ENCODE data around the gene TMEM205.
A peak's percentile ranks its signal among the peaks of the same experiment; 100 is the strongest.

The TMEM205 gene

GRCh38 chr19:11346104-11346940, at the start of gene TMEM205, which contains the start of gene CCDC159:
TSS of gene TMEM205 (minus strand) at chr19:11346268. CDS start at chr19:11345619, 649 bp downstream.
TSS of gene CCDC159 (plus strand) at chr19:11346519. CDS start at chr19:11346607, 88 bp downstream.
- peak within 1 kb of the TSS; percentile 83 for H3K4me3 ChIP-seq (ENCODE audit: low read depth, low read length)
- TF ChIP-seq CTCF (IDR thresholded peaks at IDR 0.05; ENCODE audit: low read depth, low read length), result no peak

- no peak for TF ChIP-seq CTCF (IDR thresholded peaks at IDR 0.05; ENCODE audit: low read depth, low read length)
- H3K4me3 ChIP-seq (ENCODE audit: low read depth, low read length), result no peak overlapping the region
Measured at GRCh38 chr19:11390933-11391680, 45.0 kb upstream of the TMEM205 start.

GRCh38 chr19:11390359-11390758, 44.3 kb upstream of the TMEM205 start:
- no peak overlapping the region for H3K4me3 ChIP-seq (ENCODE audit: low read depth, low read length)

GRCh38 chr19:11387162-11388034, 41.3 kb upstream of the TMEM205 start:
- TF ChIP-seq CTCF (IDR thresholded peaks at IDR 0.05; ENCODE audit: low read depth, low read length), result no peak
- no peak overlapping the region for H3K4me3 ChIP-seq (ENCODE audit: low read depth, low read length)

More at GRCh38 chr19:11390359-11390758, 44.3 kb upstream of the TMEM205 start:
- no peak for TF ChIP-seq CTCF (IDR thresholded peaks at IDR 0.05; ENCODE audit: low read depth, low read length)

GRCh38 chr19:11384778-11385129, 38.7 kb upstream of the TMEM205 start:
- no peak overlapping the region for H3K4me3 ChIP-seq (ENCODE audit: low read depth, low read length)
- no peak for TF ChIP-seq CTCF (IDR thresholded peaks at IDR 0.05; ENCODE audit: low read depth, low read length)

GRCh38 chr19:11383706-11384048, 37.6 kb upstream of the TMEM205 start:
- TF ChIP-seq CTCF (IDR thresholded peaks at IDR 0.05; ENCODE audit: low read depth, low read length), result no peak
- H3K4me3 ChIP-seq (ENCODE audit: low read depth, low read length), result no peak overlapping the region; the same call in 1 of the 2 replicates

All from WI38 (cell line).